Neural crest cell (in vitro differentiated cells): ENCODE measurements around the gene GPRIN3. TPM values are rescaled to one million over a fixed set of nuclear protein-coding genes. Genes with fewer than 3 reads are reported as not detected.

Experiments used
- DNase-seq: peaks from one replicate; pipeline ENCODE4 v3.0.0; 2021; ENCODE audit warnings: low read depth, mixed read lengths, low spot score
- H3K27ac Mint-ChIP-seq: one replicate; pipeline ENCODE4 v1.8.0; 2021; ENCODE audit warnings: mild to moderate bottlenecking, mixed read lengths; ENCODE audit not compliant: unreplicated experiment
- H3K27me3 Mint-ChIP-seq: 2 replicates; pipeline ENCODE4 v1.8.0; 2021; ENCODE audit warnings: low read depth, mild to moderate bottlenecking, mixed read lengths
- H3K36me3 Mint-ChIP-seq: 2 replicates; pipeline ENCODE4 v1.8.0; 2021; ENCODE audit warnings: low read depth, mild to moderate bottlenecking, mixed read lengths
- H3K4me1 Mint-ChIP-seq: 2 replicates; pipeline ENCODE4 v1.8.0; 2021; ENCODE audit warnings: mixed read lengths
- H3K4me3 Mint-ChIP-seq: one replicate; pipeline ENCODE4 v1.8.0; 2021; ENCODE audit warnings: mild to moderate bottlenecking, mixed read lengths
- H3K9me3 Mint-ChIP-seq: 2 replicates; pipeline ENCODE4 v1.8.0; 2021; ENCODE audit warnings: mixed read lengths
- CTCF ChIP-seq: fragments of 200-600 bp; sonication (generic); conservative IDR thresholded peaks from 2 replicates; pipeline ENCODE4 v1.5.0; 2021; ENCODE audit warnings: antibody characterized with exemption, mild to moderate bottlenecking
- total RNA-seq: library from RNA; stranded (reverse); gene quantifications from 2 replicates; pipeline ENCODE4 v1.2.1, GENCODE V29; 2021

Gene GPRIN3
- total RNA-seq, 1 donor from 2014 or later, result 0.70 TPM

DNA sequence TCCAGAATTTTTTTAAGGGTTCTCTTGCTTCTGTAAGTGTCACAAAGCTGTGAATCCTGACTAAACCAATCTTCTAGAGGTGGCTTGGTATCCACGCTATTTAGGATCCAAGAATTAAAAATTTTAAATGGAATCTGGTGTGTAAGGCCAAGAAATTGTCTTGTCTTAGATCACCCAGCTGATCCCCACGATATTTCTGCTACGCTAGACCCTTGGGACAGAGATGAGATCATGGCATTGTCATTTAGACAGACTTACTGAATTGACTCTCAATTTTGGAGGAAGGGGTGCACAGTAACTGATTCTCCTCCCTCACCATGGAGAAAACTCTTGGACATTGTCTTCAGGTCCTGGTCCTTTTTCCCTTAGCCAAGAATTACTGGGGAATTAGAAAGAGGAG is 5.7 kb downstream of the GPRIN3 start:
- Mint-ChIP-seq H3K27me3 (peaks cover 21% of the 10 kb centered on the region), H3K4me1 (peaks cover 3% of the 10 kb centered on the region), H3K27ac (no peak overlapping the region), H3K9me3 (no peaks in the 10 kb centered on the region), H3K4me3 (no peak overlapping the region), H3K36me3 (no peaks in the 10 kb centered on the region)
- no peak for TF ChIP-seq CTCF
- DNase-seq, result no peak

- Mint-ChIP-seq H3K4me1 (no peaks in the 10 kb centered on the region), H3K36me3 (no peaks in the 10 kb centered on the region), H3K9me3 (no peaks in the 10 kb centered on the region), H3K27ac (no peak overlapping the region), H3K27me3 (peaks cover 12% of the 10 kb centered on the region), H3K4me3 (no peak overlapping the region)
- TF ChIP-seq CTCF, result no peak
- no peak for DNase-seq
Measured at GRCh38 chr4:89301003-89301402, 6.6 kb downstream of the GPRIN3 start.

DNA sequence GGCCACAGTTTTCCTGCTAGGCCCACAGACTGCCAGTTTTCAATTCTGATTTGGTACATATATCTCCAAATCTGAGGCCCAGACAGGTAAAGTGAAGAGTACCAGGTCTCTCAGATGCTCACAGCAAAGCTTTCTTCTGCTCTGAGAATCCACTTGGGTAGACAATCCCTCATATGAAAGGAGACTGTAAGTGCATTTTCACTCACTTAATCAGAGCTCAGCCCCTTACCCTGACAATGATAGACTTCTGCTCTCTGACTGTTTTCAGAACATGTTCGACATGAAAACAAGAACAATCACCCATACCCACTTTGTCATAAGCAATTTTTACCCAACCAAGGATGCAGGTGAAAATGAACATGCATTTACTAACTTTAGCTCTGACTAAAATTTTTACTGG is 7.1 kb downstream of the GPRIN3 start:
- peaks cover 8% of the 10 kb centered on the region for H3K27me3 Mint-ChIP-seq
- H3K4me3 Mint-ChIP-seq, result no peak overlapping the region
- no peaks in the 10 kb centered on the region for H3K4me1 Mint-ChIP-seq
- TF ChIP-seq CTCF, result no peak
- DNase-seq, result no peak
- no peaks in the 10 kb centered on the region for H3K36me3 Mint-ChIP-seq
- H3K9me3 Mint-ChIP-seq, result no peaks in the 10 kb centered on the region
- H3K27ac Mint-ChIP-seq, result no peak overlapping the region

DNA sequence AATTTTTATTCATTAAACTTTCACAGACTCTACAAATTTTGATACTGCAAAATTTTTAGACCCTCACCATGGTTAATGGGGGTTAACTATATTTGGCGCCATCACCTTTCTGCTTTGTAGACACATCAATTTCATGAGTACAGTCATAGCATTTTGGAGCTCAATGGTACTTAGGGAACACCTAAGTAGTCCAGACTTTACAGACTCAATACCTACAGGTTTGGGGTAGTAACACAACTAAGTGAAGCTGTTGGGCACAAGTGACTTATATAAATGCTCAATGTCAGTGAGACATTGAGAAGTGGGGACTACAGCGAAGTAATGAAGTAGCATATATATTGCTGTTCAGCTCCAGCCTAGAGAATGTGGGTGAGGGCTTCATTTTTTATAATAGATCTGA is 7.5 kb downstream of the GPRIN3 start:
- TF ChIP-seq CTCF, result no peak
- no peaks in the 10 kb centered on the region for H3K4me1 Mint-ChIP-seq
- H3K27me3 Mint-ChIP-seq, result peaks cover 3% of the 10 kb centered on the region
- DNase-seq, result no peak
- H3K9me3 Mint-ChIP-seq, result no peaks in the 10 kb centered on the region
- no peak overlapping the region for H3K27ac Mint-ChIP-seq
- H3K36me3 Mint-ChIP-seq, result no peaks in the 10 kb centered on the region
- no peak overlapping the region for H3K4me3 Mint-ChIP-seq

DNA sequence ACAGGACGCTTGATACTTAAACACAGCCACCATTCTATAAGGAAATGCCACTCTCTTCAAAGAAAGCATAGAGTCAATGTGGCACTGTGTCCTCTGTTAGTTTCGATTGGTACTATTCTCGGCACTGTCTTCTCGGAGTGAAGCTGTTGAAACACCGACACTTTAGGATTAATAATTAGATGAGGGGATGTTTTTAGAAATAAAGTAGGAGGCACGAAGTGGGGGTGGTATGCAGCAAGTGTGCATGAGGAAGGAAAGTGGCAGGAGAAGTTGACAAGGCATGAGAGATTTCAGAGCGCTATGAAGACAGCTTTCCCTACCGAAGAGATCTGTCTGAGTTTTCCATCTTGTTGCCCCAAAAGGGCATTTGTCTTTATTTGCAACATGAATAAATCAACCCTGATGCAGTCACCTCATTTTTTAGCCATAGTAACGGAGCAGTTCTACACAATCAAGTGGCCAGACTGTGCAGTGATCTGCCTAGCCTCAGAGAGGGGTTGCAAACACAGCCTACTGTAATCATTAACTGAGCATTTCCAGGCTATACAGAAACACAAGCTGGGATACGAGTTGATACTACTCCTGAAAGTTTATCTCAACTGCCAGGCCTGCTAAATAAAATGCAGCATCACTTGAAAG is 8.3 kb downstream of the GPRIN3 start:
- H3K4me3 Mint-ChIP-seq, result no peak overlapping the region
- TF ChIP-seq CTCF, result no peak
- no peaks in the 10 kb centered on the region for H3K9me3 Mint-ChIP-seq
- H3K27me3 Mint-ChIP-seq, result no peaks in the 10 kb centered on the region
- no peaks in the 10 kb centered on the region for H3K36me3 Mint-ChIP-seq
- no peaks in the 10 kb centered on the region for H3K4me1 Mint-ChIP-seq
- no peak for DNase-seq
- H3K27ac Mint-ChIP-seq, result no peak overlapping the region
